Vagina (tissue), 2 donors: Measurements from ENCODE around the gene ATN1. TPM values are rescaled to one million over a fixed set of nuclear protein-coding genes. Genes with fewer than 3 reads are reported as not detected.

Experiments used
- DNase-seq, 2 donors: peaks; one replicate each; pipeline ENCODE4 v3.0.0-alpha.2; 2017; ENCODE audit errors: extremely low spot score in 2 of 2
- H3K27ac ChIP-seq: fragments of 200-600 bp; sonication (generic); one replicate; pipeline ENCODE4 v1.5.1; 2019
- H3K27me3 ChIP-seq: fragments of 200-600 bp; sonication (generic); one replicate; pipeline ENCODE4 v1.5.1; 2019
- H3K36me3 ChIP-seq, 2 donors: fragments of 200-600 bp; sonication (generic); one replicate each; pipeline ENCODE4 v1.5.1; 2017 to 2019
- H3K4me1 ChIP-seq: fragments of 200-600 bp; sonication (generic); one replicate; pipeline ENCODE4 v1.5.1; 2019
- H3K4me3 ChIP-seq, 2 donors: fragments of 200-600 bp; sonication (generic); 1 replicate in 1 of 2; 2 replicates in 1 of 2; pipeline ENCODE4 v1.5.1; 2016 to 2019
- H3K9me3 ChIP-seq: fragments of 200-600 bp; sonication (generic); one replicate; pipeline ENCODE4 v1.5.1; 2019
- CTCF ChIP-seq, 3 experiments: fragments of 450-650 bp in 2 of 3; fragments of 200-600 bp in 1 of 3; sonication (generic) in 1 of 3; IDR thresholded peaks; one replicate each; pipeline ENCODE4 v1.5.1; 2017 to 2019; ENCODE audit warnings: antibody characterized with exemption in 3 of 3, mild to moderate bottlenecking in 2 of 3, moderate library complexity in 2 of 3
- POLR2A ChIP-seq, 2 donors: fragments of 450-650 bp; IDR thresholded peaks; one replicate each; pipeline ENCODE4 v1.6.1; 2017; ENCODE audit warnings: antibody characterized with exemption in 2 of 2, mild to moderate bottlenecking in 2 of 2, moderate library complexity in 2 of 2
- POLR2AphosphoS5 ChIP-seq, 2 donors: sonication (generic); formaldehyde crosslinking; IDR thresholded peaks; one replicate each; pipeline ENCODE4 v1.9.0; 2017; ENCODE audit warnings: antibody characterized with exemption in 2 of 2, mild to moderate bottlenecking in 2 of 2, low read depth in 1 of 2; ENCODE audit not compliant: insufficient read depth in 1 of 2
- intact Hi-C: fragments of 100-400 bp; cut with DNase I; formaldehyde crosslinking; loops from one replicate; pipeline ENCODE4 v1.15.1; 2023
- total RNA-seq: library from RNA; depleted of rRNA; stranded (reverse); fragments of >200 nt; gene quantifications from one replicate; pipeline ENCODE4 v1.2.3, GENCODE V29; 2016

The ATN1 gene
- total RNA-seq, 1 donor from 2014 or later = 92.1 TPM

- DNase-seq = no peak
Observed at GRCh38 chr12:6943389-6943721, 15.6 kb downstream of the ATN1 start.

GRCh38 chr12:6943722-6944380 is 16.1 kb downstream of the ATN1 start, which contains the start of the genes C12orf57 and RNU7-1:
Gene C12orf57 (plus strand): TSS chr12:6944022. CDS start chr12:6944122, 100 bp downstream.
Gene RNU7-1 (plus strand): TSS chr12:6943816.
- intact Hi-C loops = loop anchor here (5.0 kb wide), 1 partner anchor 148 kb away; the partner anchor contains the start of gene C1R
- Histone ChIP-seq H3K27ac (peak within 1 kb of the TSS; percentile 95), H3K4me3 (peak within 1 kb of the TSS; percentile 56 to 73), H3K36me3 (no peaks in the 10 kb centered on the region), H3K4me1 (peaks cover 41% of the 10 kb centered on the region), H3K27me3 (no peaks in the 10 kb centered on the region), H3K9me3 (no peaks in the 10 kb centered on the region)
- no peak for DNase-seq
- TF ChIP-seq POLR2A (IDR thresholded peaks at IDR 0.05) (peak in 1 of 2 donors; percentile 62), CTCF (IDR thresholded peaks at IDR 0.05) (no peak), POLR2AphosphoS5 (IDR thresholded peaks at IDR 0.05; ENCODE audit: insufficient read depth in 1 of 2, low read depth in 1 of 2) (peak; percentile 77 to 83)

More at GRCh38 chr12:6943389-6943721, 15.6 kb downstream of the ATN1 start:
- intact Hi-C loops = loop anchor here (5.0 kb wide), 1 partner anchor 149 kb away; the partner anchor contains the start of gene C1R
- Histone ChIP-seq H3K27ac (peak overlapping the region; percentile 95), H3K9me3 (no peaks in the 10 kb centered on the region), H3K27me3 (no peaks in the 10 kb centered on the region), H3K36me3 (no peaks in the 10 kb centered on the region), H3K4me3 (peak overlapping the region; percentile 56 to 73), H3K4me1 (peaks cover 46% of the 10 kb centered on the region)
- TF ChIP-seq CTCF (IDR thresholded peaks at IDR 0.05) = no peak
- TF ChIP-seq POLR2A (IDR thresholded peaks at IDR 0.05) = peak in 1 of 2 donors; percentile 11

GRCh38 chr12:6944381-6945186 is 16.8 kb downstream of the ATN1 start:
- no peaks in the 10 kb centered on the region for H3K9me3 ChIP-seq
- TF ChIP-seq POLR2AphosphoS5 (IDR thresholded peaks at IDR 0.05; ENCODE audit: insufficient read depth in 1 of 2, low read depth in 1 of 2) = peak; percentile 35 to 88
- TF ChIP-seq CTCF (IDR thresholded peaks at IDR 0.05) = peak; percentile 54 to 98 (median 73)
- TF ChIP-seq POLR2A (IDR thresholded peaks at IDR 0.05) = peak in 1 of 2 donors; percentile 40
- peak in 1 of 2 donors; percentile 97 for DNase-seq
- H3K27me3 ChIP-seq = no peaks in the 10 kb centered on the region
- peaks cover 34% of the 10 kb centered on the region for H3K4me1 ChIP-seq
- peak overlapping the region; percentile 56 to 73 for H3K4me3 ChIP-seq
- H3K36me3 ChIP-seq = no peaks in the 10 kb centered on the region
- intact Hi-C loops = loop anchor here (5.0 kb wide), 2 partner anchors 148 to 168 kb away; partner anchors contain the start of gene C1R
- peak overlapping the region; percentile 95 for H3K27ac ChIP-seq

GRCh38 chr12:6945613-6946012 is 17.9 kb downstream of the ATN1 start:
- Histone ChIP-seq H3K4me1 (peaks cover 31% of the 10 kb centered on the region), H3K27ac (peak overlapping the region; percentile 95), H3K9me3 (no peaks in the 10 kb centered on the region), H3K4me3 (peak overlapping the region in 1 of 2 donors; percentile 27), H3K27me3 (no peaks in the 10 kb centered on the region), H3K36me3 (no peaks in the 10 kb centered on the region)
- no peak for DNase-seq
- TF ChIP-seq CTCF (IDR thresholded peaks at IDR 0.05) (no peak), POLR2A (IDR thresholded peaks at IDR 0.05) (no peak), POLR2AphosphoS5 (IDR thresholded peaks at IDR 0.05; ENCODE audit: insufficient read depth in 1 of 2, low read depth in 1 of 2) (no peak)
- intact Hi-C loops = loop anchor here (5.0 kb wide), 1 partner anchor 167 kb away; no protein-coding TSS in a partner anchor
